Activated CD8-positive, alpha-beta memory T cell treated with anti-CD3 and anti-CD28 coated beads for 36 hours (primary cell): ENCODE results near the gene SCGB3A2. TPM values are rescaled to one million over a fixed set of nuclear protein-coding genes. Genes with fewer than 3 reads are reported as not detected.
"Not testable (repeated sequence)": the region's sequence is repeated elsewhere in the genome, so short reads cannot be mapped to it uniquely, and the experiment has no call there.

ENCODE experiments used
- CTCF ChIA-PET: fragments of 350-600 bp; sonication (Branson Sonifier 250); formaldehyde crosslinking; loops from one replicate; lab custom pipeline; 2021; ENCODE audit warnings: antibody characterized with exemption; lab: Charles Lee
- POLR2A ChIA-PET: fragments of 350-600 bp; sonication (Branson Sonifier 250); formaldehyde crosslinking; loops from one replicate; lab custom pipeline; 2021; ENCODE audit warnings: antibody characterized with exemption; lab: Charles Lee
- total RNA-seq, 2 experiments: library from RNA; stranded (reverse); gene quantifications; one replicate each; pipeline ENCODE4 v1.2.3, GENCODE V29; 2021

SCGB3A2 gene
- total RNA-seq, 2 experiments from 2014 or later, result not detected

GRCh38 chr5:147859962-147860640 lies 18.4 kb upstream of the SCGB3A2 start:
- ChIA-PET POLR2A (no interaction called here), CTCF (no interaction called here)

- ChIA-PET CTCF (no interaction called here), POLR2A (no interaction called here)
Measured at GRCh38 chr5:147860641-147861025, 17.9 kb upstream of the SCGB3A2 start.

DNA sequence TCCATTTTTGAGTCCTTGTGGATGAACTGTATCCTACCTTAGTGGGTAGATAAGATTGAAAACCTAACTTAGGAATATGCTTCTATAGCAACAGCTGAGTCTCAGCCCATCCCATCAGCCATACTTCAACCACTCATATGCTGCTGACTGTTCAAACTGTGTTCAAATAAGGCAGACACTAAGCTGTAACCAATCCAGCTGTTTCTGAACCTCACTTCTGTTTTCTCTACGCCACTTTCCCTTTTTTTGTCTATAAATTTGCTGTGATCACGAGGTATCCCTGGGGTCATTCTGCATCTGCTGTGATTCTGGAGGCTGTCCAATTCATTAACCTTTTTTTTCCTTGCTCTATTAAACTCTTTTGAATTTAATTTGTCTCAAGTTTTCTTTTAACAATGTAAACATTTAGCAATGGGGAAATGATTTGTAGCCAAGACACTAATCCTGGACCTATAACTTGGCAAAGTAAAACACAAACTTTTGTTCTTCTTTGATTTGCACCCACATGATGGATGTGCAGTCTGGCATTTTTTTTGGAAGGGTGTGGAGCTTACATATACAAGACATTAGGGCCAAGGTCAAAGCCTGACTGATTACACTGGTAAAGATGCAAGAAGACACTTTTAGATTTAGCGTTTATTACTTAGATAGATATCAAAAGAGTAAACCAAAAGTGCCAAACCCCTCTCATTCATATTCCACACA lies 14.9 kb upstream of the SCGB3A2 start:
- ChIA-PET CTCF (no interaction called here), POLR2A (no interaction called here)

- ChIA-PET POLR2A (no interaction called here), CTCF (no interaction called here)
Measured at GRCh38 chr5:147869112-147869511, 9.4 kb upstream of the SCGB3A2 start.

DNA sequence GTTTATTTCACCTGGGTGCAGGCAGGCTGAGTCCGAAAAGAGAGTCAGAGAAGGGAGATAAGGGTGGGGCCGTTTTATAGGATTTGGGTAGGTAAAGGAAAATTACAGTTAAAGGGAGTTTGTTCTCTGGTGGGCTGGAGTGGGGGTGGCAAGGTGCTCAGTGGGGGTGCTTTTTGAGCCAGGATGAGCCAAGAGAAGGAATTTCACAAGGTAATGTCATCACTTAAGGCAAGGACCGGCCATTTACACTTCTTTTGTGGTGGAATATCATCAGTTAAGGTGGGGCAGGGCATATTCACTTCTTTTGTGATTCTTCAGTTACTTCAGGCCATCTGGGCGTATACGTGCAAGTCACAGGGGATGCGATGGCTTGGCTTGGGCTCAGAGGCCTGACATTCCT lies 8.6 kb upstream of the SCGB3A2 start:
- CTCF ChIA-PET, POLR2A ChIA-PET: not testable (repeated sequence)

GRCh38 chr5:147871980-147872549 lies 6.4 kb upstream of the SCGB3A2 start:
- CTCF ChIA-PET, POLR2A ChIA-PET: not testable (repeated sequence)

DNA sequence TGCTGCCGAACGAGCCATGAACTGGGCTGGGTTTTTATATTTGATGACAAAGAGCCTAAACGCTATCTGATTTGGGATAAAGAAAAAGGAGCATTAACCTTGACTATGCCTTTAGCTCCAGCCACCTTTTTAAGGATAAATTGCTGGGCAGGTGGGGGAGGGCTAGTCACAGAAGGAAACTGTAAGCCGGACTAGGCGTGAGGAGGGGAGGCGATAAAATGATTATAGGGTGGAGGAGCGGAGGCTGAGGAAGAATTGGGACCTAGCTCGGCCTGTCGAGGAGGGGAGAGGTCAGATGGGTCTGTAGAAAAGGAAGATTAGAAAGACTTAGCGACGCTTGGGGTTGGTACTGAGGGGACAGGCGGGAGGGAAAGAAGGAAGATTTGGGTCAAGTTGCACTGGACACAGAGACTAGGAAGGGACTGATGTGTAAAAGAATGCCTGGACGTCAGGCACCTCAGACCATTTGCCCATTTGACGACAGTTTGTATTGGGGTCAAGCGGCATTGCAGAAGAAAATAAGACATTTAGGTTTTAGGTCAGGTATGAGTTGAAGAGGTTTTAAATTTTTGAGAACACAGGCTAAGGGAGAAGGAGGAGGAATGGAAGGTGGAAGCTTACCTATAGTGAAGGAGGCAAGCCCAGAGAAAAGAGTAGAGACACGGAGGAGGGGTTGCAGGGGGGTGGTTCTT lies 5.6 kb upstream of the SCGB3A2 start:
- POLR2A ChIA-PET, CTCF ChIA-PET: not testable (repeated sequence)

GRCh38 chr5:147874118-147874875 lies 4.2 kb upstream of the SCGB3A2 start:
- POLR2A ChIA-PET, CTCF ChIA-PET: not testable (repeated sequence)

DNA sequence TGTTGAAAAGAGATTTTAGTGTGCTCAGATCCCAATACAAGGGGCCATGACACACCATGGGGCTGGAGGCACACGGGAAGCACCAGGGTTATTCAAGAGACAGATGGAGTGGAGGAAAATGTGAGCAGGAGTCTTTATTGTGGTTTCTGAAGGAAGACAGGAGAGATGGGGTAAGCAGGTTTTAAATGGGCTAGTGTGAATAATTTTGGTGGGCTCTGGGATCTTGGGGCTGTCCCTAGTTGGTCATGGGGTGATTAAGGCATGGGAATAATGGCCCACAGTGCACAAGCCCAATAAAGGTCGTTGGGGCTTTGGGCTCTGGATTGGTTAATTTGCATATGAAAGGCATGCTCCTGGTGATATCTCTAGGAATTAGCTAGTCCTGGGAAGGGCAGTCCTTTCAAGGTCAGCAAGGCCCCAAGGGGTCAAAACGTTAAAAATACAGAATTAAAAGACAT lies 3.6 kb upstream of the SCGB3A2 start:
- ChIA-PET CTCF (no interaction called here), POLR2A (no interaction called here)

DNA sequence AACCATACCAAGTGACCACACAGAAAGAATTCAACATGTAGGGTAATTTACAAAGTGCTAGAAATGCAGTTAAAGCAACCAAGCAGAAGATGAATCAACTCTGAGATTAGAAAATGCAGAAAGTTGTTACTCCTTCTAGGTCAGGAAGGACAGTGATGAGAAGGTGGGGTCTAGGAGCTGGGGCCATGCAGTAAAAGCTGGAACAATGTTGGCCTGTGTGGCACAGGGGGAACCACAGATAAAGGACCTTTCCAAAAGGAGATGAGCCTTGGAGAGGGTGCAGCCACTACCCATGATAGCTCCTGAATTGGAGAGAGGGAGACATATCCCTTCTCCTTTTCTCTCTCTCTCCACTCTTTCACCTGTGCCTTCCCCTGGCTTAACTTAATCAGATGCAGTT lies 2.4 kb upstream of the SCGB3A2 start:
- CTCF ChIA-PET, result no interaction called here
- POLR2A ChIA-PET, result no interaction called here

DNA sequence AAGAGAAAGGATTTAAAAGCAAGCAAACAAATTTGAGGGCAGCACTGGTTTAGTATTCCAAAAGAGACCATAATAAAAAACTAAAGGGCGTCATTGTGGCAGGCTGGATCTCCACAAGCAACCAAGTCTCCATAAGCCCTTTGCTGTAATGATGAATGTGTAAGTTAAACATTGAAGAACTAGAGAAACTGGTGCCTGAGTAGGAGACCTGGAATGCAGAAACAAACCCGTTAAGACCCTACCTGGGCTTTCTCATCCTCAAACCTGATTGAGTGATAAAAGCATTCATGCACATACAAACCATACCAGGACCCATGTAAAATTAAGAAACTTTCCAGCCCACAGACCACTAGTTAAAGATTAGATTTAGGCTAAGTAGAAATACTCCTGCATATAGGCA lies 1.9 kb upstream of the SCGB3A2 start:
- POLR2A ChIA-PET, result no interaction called here
- CTCF ChIA-PET, result no interaction called here

- CTCF ChIA-PET, result no interaction called here
- POLR2A ChIA-PET, result no interaction called here
Measured at GRCh38 chr5:147879784-147880183, 1.3 kb downstream of the SCGB3A2 start.

DNA sequence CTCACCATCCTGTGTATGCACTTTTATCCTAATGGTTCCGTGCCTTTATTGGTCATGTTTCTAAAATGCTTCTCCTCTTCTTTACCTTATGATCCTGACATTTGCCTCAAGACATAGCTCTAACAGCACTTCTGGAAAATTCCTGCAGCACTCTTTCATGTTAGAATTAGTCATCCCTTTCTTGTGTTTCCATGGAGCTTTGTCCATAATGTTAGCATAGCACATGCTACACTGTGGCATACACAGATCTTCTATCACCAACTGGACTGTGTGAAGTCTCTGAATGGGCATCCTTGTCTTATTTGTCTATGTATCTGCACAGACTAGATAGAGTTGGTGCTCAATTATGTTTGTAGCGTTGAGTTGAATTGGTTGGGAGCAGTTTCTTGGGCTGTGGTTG lies 2.0 kb downstream of the SCGB3A2 start:
- CTCF ChIA-PET, result no interaction called here
- POLR2A ChIA-PET, result no interaction called here

DNA sequence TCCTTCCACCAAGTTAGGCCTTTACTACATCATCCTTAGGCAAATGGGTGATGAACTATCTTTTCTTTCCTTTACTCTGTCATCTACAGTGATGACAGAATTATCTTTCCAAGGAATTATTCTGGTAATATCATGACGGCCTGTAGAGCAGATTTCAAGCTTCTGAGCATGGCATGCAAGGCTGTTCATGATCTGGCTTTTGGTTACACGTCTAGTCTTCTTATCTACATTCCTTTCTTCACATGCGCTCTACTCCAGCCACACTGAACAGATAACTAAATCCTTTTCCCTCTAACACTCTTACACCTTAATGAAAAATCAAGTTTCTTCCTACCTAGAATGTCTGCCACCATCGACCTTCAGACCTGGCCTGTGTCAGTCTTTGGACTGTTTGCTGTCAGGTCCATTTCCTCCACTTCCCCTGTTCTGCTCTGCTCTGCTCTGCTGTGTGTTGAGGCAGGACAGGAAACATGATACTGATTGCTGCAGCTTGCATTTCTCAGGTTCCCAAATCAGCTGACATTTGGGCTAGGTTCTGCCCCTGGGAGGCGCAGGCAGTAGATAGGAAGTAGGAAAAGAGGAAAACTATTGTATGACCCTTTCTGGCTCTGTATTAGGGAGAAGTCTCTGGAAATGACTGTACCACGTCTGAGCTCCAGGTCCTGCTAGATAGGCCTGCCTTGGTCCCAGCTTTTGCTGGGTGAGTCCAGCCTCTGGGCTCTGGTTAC lies 4.2 kb downstream of the SCGB3A2 start:
- ChIA-PET CTCF (no interaction called here), POLR2A (no interaction called here)

DNA sequence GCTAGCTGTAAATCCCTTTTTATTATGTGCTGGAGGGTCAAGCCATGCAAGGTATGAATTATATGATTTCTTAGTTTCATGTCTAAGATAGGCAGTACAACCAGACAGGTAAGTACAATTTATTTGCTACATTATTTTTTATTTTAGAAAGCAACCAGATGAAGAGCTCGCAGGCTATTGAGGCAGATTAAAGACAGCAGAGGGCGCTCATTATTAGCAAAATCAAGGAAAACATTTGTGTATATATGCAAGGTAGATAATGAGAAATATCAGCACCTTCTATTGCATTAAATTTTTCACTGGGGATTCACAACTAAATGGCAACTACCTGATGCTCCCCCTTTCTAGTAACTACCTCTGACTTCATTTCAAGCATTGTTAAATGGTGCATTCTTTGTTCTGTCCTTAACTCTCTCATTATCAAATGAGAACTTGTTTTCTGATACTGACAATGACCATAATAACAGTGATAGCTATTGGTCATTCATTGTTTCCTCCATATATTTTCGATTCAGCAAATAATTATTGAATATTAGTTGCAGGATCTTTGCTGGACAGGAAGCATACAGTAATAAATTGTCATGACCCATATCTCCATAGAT lies 8.6 kb downstream of the SCGB3A2 start:
- ChIA-PET POLR2A (no interaction called here), CTCF (no interaction called here)

- ChIA-PET POLR2A (no interaction called here), CTCF (no interaction called here)
Measured at GRCh38 chr5:147887930-147888329, 9.4 kb downstream of the SCGB3A2 start.

DNA sequence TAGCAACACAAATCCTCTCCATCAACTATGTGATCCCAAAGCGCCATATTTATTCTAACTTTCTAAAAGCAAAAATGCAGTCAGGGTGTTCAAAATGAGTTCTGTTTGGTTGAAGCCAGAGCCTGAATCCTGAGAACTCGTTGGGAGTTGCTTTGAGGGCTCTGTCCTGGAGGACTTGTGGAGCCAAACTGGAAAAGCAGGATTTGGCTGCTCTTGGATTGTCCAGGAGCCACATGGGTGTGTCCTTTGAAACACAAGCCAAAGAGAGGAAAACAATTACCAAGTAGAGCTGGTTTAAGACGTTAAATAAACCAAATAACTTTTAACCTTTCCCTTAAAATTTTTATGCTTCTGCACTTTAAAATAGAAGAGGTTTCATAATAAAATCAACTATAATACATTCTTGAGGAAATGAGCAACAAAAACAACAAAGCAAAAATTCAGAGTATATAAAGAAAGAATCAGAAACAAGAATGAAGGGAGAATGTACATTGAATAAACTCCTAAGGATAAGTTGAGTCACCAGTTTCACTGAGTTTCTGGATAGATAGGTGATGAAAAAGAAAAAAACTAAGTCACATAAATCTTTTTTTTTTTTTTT lies 14.3 kb downstream of the SCGB3A2 start:
- POLR2A ChIA-PET, result no interaction called here

GRCh38 chr5:147893820-147894219 lies 15.3 kb downstream of the SCGB3A2 start:
- ChIA-PET CTCF (interaction anchor here (0.7 kb wide), 1 partner anchor 368 kb away, joined by 4 read pairs; no protein-coding TSS in a partner anchor), POLR2A (no interaction called here)

More for the DNA sequence above, 14.3 kb downstream of the SCGB3A2 start:
- CTCF ChIA-PET, result interaction anchor here (0.7 kb wide), 1 partner anchor 369 kb away, joined by 4 read pairs; no protein-coding TSS in a partner anchor
